Measurements from ENCODE around the gene SLC1A5.

GRCh38 chr19:46744005-46744691, 44.2 kb downstream of the SLC1A5 start:
- TF ChIP-seq CTCF (IDR thresholded peaks at IDR 0.05), result no peak
- no peak for TF ChIP-seq POLR2A (IDR thresholded peaks at IDR 0.05)
